ENCODE measurements around the gene F12.
"Not testable (repeated sequence)": the region's sequence is repeated elsewhere in the genome, so short reads cannot be mapped to it uniquely, and the experiment has no call there.

F12 gene

DNA sequence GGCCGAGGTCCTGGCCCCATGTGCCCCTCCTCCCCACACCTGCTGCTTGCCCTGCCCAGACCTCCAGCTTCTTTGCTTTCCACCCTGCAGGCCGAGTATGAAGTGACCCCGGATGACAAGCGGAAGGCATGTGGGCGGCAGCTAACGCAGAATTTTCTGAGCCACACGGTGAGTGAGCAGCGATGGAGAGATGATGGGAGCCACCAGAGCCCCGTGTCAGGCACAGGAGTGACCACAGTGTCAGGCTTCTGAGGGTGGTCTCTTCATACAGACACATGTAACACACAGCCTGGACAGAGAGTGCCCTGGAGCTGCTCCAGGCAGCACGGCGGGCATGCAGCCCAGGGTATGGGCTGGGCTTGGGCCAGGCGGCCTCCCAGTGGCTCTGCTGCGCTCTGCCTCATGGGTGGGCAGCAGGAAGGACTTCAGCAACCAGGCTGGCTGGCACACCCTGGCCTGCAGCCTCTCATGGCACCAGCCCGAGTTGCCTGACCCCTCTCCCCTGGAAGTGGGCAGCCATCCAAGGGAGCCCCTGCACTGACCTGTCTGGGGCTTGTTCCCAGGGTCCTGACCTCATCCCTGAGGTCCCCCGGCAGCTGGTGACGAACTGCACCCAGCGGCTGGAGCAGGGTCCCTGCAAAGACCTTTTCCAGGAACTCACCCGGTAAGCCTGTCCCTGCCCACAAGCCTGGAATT lies 22.9 kb upstream of the F12 start:
- DNase-seq: no peak

DNA sequence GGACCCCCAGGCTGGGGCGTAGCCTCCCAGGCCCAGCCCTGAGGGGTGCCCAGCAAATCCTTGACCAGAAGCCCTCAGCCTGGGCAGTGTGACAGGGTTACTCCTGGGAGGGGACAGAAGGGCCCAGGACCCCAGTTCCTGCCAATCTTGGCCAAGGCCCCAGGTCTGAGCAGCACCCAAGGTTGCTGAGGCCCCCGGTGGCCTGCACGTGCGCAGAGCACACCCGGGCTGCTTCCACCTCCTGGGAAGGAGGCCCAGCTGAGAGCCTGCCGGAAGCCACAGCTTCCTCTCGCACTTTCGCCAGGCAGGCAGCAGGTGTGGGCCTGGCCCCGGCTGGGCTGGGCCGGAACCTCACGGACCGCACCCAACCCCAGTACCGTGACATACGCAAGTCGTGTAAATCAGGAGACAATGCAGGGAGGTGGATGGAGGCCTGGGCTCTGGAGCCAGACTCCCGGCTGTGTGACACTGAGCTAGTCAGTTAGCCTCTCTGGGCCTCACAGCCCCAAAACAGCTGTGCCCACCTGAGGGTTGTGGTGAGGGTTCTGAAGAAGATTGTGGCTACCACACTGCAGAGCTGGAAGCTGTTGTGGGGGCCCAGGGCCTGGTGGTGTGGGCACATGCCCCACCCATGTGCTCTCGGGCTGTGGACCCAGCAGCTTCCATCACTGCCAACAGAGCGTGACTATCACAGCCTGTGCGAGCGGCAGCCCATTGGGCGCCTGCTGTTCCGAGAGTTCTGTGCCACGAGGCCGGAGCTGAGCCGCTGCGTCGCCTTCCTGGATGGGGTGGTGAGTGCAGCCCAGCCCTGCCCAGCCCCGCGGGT lies 22.2 kb upstream of the F12 start:
- no peak for DNase-seq

DNA sequence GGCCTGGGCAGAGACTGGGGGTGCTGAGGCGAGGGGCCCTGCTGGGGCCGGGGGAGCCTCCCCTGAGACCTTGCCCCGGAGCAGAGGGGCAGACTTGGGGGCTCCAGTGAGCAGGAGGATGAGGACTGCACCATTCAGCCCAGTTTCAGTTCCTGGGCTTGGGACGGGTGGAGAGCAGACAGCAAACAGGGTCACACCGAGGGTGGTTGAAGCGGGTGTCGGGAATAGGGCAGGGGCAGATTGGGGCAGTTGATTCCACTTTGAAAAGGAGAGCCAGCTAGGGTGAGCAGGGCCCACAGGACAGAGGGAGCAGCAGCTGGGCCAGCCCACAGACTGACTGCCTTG lies 21.6 kb upstream of the F12 start:
- no peak for DNase-seq

GRCh38 chr5:177430140-177430951 lies 21.0 kb upstream of the F12 start:
- no peak for DNase-seq

- DNase-seq: no peak
These were observed 20.1 kb upstream of the F12 start for GRCh38 chr5:177429248-177430040.

DNA sequence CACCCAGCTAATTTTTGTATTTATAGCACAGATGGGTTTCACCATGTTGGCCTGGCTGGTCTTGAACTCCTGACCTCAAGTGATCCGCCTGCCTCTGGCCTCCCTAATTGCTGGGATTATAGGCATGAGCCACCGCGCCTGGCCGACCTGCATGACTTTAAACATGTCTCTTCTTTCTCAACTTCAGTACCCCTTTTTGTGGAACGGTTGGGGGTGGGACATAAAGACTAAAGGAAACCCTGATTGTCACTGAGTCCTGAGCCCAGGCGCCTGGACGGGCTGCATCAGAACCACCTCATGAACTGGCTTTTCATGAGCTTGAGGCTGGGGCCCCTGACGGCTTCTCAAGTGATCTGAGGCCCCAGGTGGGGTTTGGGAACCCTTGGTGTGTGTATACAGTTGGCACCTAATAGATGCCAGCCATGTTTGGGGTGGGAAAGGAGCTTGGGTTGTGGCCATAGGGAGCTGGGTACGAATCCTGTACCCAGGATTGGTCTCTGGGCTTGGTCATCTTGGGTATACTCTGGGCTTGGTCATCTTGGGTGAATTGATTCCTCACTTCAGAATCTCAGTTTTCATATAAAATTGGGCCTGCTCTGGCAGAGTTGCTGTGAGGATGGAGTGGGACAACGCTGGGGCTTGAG lies 19.3 kb upstream of the F12 start:
- no peak for DNase-seq

DNA sequence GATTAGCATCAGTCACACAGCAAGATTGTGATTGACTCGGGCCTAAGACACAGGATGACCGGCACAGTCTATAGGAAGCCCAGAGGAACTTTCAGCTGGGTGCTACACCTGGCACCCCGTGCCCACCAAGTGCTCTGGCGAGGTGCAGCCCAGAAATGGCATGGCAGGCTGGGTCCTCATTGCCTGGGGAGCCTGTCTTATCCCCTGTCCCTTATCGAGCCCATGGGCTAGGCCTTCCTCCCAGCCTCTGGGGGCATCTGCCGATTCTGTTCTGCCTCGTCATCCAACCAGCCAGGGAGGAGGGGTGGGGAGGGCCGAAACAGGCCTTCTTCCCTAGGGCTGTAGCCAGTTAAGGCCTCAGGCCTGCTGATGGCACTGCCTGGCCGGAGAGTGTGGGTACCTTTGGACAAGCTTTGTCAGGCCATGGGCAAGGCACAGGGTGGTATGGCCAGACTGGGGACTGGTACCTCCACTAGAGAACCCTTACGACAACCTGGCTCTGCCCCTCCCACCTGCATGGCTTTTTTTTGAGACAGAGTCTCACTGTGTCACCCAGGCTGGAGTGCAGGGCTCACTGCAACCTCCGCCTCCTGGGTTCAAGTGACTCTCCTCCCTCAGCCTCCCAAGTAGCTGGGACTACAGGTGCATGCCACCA lies 18.7 kb upstream of the F12 start:
- no peak for DNase-seq

GRCh38 chr5:177427211-177427822 lies 18.0 kb upstream of the F12 start:
- no peak for DNase-seq

DNA sequence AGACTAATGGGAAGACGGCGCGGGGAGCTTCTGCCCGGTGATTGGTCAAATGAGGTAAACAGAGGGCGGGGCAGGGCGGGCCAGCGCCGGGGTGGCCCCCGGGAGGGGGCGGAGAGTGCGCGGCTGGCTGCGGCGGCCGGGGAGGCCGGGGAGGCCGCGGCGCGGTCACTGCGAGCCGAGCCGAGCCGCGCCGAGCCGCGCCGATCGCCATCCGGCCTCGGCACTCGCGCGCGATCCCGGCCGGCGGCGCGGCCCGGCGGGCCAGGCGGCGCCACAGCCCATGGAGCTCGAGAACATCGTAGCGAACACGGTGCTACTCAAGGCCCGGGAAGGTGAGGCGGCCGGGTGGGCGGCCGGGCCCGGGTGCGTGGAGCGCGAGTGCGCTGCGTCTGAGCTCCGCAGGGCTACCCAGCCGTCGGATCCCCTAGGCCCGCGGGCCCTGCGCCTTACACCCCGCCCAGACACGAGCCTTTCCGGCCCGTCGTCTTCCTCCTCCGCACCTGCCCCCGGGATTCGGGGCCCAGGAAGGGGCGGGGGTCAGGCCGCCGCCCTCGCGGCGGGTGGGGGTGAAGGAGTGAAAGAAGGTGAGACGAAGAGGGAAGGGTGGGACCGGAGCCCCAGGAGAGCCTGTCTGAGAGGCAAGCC lies 17.3 kb upstream of the F12 start, which contains the start of gene GRK6:
Gene GRK6 (plus strand): TSS at position 111 of the 645 bp plus-strand sequence. CDS start 170 bp downstream, at position 281.
- DNase-seq: peak; percentile 20 to 39

GRCh38 chr5:177425801-177426565 lies 16.6 kb upstream of the F12 start:
- peak; percentile 100 for DNase-seq

GRCh38 chr5:177425196-177425800 lies 15.9 kb upstream of the F12 start:
- no peak for DNase-seq

DNA sequence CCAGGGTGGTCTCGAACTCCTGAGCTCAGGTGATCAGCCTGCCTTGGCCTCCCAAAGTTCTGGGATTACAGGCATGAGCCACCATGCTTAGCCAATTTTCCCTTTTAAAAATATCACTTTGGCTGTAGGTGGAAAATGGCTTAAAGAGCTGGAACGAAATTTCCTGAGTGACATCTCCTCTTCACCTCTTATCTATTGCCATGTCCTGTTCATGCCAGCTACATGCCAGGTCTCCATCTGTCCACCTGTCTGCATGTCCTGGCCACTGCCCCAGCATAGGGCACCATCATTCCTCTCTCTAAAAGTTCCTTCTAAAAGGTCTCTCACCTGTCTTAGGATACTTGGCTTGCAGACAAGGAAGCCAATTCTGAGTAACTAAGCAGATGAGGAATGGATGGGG lies 14.3 kb upstream of the F12 start:
- DNase-seq: no peak

DNA sequence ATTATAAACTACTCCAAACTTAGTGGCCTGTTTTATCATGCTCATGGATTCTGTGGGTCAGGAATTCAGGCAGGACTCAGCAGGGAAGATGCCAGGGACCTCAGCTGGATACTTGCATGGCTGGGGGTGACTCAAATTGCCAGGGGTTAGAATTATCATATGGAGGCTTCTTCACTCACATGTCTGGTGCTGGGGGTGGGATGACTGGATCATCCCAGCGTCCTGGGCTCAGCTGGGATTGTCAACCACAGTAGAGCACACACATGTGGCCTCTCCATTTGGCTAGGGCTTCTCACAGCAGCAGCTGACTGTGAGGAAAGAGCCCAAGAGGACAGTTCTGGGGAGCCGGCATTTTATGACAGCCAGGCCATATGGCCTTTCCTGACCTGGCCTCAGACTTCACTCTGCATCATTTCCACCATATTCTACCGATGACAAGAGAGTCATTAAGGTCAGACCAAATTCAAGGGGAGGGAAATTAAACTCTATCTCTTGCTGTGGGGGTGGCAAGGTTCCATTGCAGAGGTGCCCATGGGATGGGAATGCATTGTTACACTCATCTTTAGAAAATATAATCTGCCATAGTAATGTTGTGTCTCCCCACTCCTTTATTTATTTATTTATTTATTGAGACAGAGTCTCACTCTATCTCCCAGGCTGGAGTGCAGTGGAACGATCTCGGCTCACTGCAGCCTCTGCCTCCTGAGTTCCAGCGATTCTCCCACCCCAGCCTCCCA lies 11.9 kb upstream of the F12 start:
- DNase-seq: no peak

DNA sequence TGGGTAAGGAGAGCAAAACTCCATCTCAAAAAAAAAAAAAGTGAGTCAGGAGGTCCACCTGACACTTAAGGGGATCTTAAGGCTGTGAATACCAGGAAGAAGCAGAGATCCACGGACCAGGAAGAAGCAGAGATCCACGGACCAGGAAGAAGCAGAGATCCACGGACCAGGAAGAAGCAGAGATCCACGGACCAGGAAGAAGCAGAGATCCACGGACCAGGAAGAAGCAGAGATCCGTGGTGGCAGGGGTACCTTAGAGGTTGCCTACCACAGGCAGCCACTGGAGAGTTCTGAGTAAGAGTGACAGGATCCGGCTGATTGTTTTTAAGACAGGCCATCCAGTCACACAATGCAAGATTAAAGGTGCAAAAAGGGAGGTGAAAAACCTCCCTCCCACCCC lies 11.1 kb upstream of the F12 start:
- DNase-seq: not testable (repeated sequence)

- no peak for DNase-seq
These were observed 9.7 kb upstream of the F12 start for GRCh38 chr5:177419046-177419445.

- DNase-seq: not testable (repeated sequence)
These were observed 7.7 kb upstream of the F12 start for GRCh38 chr5:177417081-177417480.

- DNase-seq: no peak
These were observed 5.1 kb upstream of the F12 start for GRCh38 chr5:177414481-177414880.

DNA sequence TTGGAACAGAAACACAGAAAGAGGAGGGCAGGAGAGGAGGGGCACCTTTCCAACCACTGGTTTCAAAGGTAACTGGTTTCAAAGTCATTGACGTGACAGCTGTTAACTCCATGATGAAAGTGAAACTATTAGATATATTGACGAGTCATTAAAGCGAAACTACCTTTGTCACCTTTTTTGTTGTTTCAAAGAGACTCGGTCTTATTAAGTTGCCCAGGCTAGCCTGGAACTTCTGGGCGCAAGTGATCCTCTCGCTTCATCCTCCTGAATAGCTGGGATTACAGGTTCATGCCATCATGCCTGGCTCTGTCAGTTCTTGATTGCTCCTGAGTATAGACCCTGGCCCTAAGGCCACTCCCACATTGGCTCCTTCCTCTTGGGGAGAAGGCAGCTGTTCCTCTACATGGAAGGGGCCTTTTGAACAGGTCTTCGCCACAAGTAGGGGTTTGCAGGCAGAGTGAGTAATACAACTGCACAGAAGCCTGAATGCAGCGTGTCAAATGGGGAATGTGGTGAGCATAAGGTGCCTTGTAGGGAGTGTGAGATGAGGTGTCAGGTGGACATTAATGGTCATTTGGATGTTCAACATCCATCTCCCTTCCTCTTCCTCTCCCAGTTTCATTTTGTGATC lies 3.4 kb upstream of the F12 start:
- no peak for DNase-seq
